HUDEP-2 (cell line): Measurements from ENCODE around the gene INO80.
"Not testable (repeated sequence)": the region's sequence is repeated elsewhere in the genome, so short reads cannot be mapped to it uniquely, and the experiment has no call there.

Source experiments
- DNase-seq, 76 experiments: peaks; one replicate each; lab custom pipeline; 2025; ENCODE audit not compliant: unreplicated experiment in 76 of 76; lab: John Stamatoyannopoulos, UW

INO80 gene

DNA sequence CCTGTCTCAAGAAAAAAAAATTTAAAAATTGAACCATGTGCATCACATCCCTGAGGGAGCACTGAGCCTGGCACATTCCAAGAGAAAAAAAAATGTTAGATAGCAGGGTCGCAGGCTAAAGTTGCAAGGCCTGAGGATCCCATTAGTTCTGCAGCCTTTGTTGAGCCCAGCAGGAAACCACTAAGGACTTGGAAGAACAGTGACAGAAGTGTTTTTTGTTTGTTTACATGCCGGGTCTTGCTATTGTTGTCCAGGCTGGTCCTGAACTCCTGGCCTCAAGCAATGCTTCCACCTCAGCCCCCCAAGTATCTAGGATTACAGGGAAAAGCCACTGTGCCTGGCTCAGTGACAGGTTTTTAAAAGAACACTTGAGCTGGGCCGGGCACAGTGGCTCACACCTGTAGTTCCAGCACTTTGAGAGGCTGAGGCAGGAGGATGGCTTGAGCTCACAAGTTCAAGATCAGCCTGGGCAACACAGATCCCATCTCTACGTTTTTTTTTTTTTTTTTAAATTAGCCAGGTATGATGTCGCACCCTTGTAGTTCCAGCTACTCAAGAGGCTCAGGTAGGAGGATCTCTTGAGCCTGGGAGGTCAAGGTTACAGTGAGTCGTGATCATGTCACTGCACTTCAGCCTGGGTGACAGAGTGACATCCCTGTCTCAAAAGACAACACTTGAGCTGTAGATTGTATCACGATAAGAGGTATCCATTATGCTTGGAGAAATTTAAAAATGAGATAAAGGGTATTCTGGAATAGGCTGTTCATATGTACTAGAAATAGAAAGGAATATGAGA is 147.6 kb downstream of the INO80 start:
- DNase-seq, result no peak

GRCh38 chr15:40964634-40965033 is 151.4 kb downstream of the INO80 start:
- DNase-seq, result no peak

- DNase-seq, result no peak
These were observed 152.1 kb downstream of the INO80 start for GRCh38 chr15:40964006-40964405.

- no peak for DNase-seq
These were observed 152.9 kb downstream of the INO80 start for GRCh38 chr15:40963201-40963600.

- not testable (repeated sequence) for DNase-seq
These were observed 153.8 kb downstream of the INO80 start for GRCh38 chr15:40962317-40962716.

DNA sequence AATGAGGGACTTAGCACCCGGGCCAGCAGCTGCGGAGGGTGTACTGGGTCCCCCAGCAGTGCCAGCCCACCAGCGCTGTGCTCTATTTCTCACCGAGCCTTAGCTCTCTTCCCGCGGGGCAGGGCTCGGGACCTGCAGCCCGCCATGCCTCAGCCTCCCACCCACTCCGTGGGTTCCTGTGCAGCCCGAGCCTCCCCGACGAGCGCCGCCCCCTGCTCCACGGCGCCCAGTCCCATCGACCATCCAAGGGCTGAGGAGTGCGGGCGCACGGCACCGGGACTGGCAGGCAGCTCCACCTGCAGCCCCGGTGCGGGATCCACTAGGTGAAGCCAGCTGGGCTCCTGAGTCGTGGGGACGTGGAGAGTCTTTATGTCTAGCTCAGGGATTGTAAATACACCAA is 154.3 kb downstream of the INO80 start:
- not testable (repeated sequence) for DNase-seq

DNA sequence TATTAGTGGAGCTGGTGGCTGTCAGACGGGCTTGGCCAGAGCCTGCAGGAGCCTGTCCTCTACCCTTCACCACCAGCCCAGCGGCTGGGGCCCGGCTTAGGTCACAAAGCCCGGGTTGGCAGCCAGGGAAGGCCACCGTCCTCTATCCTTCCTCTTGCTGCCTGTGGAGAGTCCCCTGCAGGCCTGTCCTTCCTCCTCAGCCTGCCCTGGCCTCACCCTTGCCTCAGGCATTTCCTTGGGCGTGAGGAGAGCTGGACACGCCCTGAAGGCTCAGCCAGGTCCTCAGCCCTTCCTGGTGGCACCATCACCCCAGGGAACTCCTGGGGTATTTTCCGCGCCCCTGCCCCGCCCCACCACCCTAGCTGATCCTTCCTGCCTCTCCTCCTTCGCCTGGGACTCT is 155.2 kb downstream of the INO80 start:
- peak in 2 of 76 experiments; percentile 10 to 17 for DNase-seq

GRCh38 chr15:40960151-40960885 is 155.8 kb downstream of the INO80 start:
- DNase-seq, result no peak

GRCh38 chr15:40959331-40960141 is 156.5 kb downstream of the INO80 start:
- no peak for DNase-seq

GRCh38 chr15:40958723-40959122 is 157.4 kb downstream of the INO80 start:
- DNase-seq, result no peak

GRCh38 chr15:40958146-40958545 is 157.9 kb downstream of the INO80 start:
- DNase-seq, result no peak

- DNase-seq, result peak in 2 of 76 experiments; percentile 10 to 37
These were observed 158.5 kb downstream of the INO80 start for GRCh38 chr15:40957581-40958051.

DNA sequence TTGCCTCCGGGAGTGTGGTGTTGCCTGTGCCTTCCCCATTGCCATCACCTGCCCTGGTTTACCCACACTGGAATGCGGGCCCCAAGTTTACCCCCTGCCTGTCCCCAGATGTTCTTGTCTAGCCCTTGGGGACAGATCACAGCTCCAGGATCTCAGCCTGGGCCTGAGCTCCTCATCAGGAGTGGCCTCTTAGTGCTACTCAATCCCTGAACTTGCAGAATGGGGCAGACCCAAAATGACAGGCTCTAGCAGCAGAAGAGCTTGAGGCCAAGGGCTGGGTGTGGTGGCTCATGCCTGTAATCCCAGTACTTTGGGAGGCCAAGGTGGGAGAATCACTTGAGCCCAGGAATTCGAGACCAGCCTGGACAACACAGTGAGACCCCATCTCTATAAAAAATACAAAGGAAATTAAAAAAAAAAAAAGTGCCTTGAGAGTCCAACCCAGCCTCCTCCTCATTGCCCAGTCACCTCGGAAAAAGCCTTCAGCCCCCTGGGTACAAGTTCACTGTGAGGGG is 159.0 kb downstream of the INO80 start:
- no peak for DNase-seq

GRCh38 chr15:40956541-40956982 is 159.5 kb downstream of the INO80 start:
- no peak for DNase-seq

DNA sequence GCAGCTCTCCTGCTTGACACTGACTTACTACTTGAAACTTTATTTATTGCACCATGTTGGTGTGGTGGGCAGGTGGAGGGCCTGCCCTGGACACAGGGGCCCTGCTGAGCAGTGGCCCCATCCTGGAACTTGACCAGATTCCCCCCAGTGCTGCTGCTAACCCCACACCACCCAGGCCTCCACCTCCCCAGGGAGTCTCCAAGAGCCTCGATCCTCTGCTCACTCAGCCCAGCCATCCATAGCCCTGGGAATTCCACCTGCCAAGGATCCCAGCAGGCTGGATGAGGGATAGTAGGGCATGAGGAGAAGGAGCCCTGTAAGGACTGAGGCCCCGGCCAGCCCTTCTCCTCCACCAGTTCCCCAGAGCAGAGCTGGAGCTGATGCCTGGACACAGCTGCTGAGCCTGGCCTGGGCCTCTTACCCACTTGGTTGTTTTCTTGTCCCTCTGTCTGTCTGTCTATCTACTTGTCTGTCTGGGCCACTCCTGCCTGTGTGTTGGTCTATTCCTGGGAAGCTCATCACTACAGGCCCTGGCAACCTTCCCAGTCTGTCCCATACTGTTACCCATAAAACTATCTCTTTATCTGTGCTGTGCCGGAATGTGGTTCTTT is 160.0 kb downstream of the INO80 start:
- peak in 7 of 76 experiments; percentile 12 to 47 (median 20) for DNase-seq

GRCh38 chr15:40955141-40955903 is 160.8 kb downstream of the INO80 start:
- DNase-seq, result no peak

GRCh38 chr15:40954158-40954848 is 161.8 kb downstream of the INO80 start:
- DNase-seq, result not testable (repeated sequence)

GRCh38 chr15:40953713-40954074 is 162.4 kb downstream of the INO80 start:
- peak in 1 of 76 experiments; percentile 46 for DNase-seq
